AG09309 (cell line): ENCODE results near the gene ADTRP.

Experiments used
- DNase-seq: peaks from one replicate; pipeline ENCODE4 v3.0.0-alpha.2; 2010; ENCODE audit warnings: low read depth
- H3K4me3 ChIP-seq: 2 replicates; pipeline ENCODE4 v1.5.1; 2011; ENCODE audit warnings: mild to moderate bottlenecking, low read depth, low read length, moderate library complexity; ENCODE audit not compliant: control insufficient read depth
- TF ChIP-seq, protein P1 (sequence below): IDR thresholded peaks from 2 replicates; pipeline ENCODE4 v1.5.1; 2011; ENCODE audit warnings: mild to moderate bottlenecking, low read depth, low read length, inconsistent platforms; ENCODE audit not compliant: insufficient read depth, control insufficient read depth; ENCODE audit errors: missing control alignments

ADTRP gene

DNA sequence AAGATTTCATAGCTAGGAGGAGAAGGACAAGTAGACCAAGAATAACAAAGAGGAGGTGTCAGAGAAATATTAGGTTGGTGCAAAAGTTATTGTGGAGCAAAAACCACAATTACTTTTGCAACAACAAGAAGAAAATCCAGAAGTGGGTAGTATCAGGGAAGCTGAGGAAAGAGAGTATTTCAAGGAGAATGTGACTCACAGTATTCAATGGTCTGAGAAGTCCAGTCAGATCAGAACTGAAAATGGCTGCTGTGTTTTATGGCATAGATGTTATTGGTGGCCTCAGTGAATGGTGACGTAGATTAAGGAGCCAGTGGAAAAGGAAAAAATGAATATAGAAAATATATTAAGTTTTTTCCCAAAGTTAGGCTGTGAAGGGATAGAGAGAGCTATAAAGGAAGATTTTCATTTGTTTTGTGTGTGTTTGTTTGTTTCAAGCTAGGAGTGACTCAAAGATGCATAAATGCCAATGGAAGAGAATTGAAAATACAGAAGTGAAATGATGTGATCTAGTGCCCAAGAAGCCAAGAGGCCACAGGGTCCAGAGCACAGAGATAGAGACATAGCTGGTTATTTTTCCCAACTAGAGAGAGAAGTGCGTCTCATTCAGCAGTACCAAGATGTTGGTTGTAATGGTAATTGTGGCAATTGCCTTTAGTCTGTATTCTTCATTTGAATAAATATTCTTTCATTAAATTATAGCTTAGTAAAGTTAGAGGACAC, 112.8 kb downstream of the ADTRP start:
- no peak for DNase-seq
- TF ChIP-seq, protein P1, sequence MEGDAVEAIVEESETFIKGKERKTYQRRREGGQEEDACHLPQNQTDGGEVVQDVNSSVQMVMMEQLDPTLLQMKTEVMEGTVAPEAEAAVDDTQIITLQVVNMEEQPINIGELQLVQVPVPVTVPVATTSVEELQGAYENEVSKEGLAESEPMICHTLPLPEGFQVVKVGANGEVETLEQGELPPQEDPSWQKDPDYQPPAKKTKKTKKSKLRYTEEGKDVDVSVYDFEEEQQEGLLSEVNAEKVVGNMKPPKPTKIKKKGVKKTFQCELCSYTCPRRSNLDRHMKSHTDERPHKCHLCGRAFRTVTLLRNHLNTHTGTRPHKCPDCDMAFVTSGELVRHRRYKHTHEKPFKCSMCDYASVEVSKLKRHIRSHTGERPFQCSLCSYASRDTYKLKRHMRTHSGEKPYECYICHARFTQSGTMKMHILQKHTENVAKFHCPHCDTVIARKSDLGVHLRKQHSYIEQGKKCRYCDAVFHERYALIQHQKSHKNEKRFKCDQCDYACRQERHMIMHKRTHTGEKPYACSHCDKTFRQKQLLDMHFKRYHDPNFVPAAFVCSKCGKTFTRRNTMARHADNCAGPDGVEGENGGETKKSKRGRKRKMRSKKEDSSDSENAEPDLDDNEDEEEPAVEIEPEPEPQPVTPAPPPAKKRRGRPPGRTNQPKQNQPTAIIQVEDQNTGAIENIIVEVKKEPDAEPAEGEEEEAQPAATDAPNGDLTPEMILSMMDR = no peak
- no peak overlapping the region for H3K4me3 ChIP-seq
